ENCODE results near the gene NCKAP5. TPM values are rescaled to one million over a fixed set of nuclear protein-coding genes. Genes with fewer than 3 reads are reported as not detected.
A peak's percentile ranks its signal among the peaks of the same experiment; 100 is the strongest.
"Not testable (repeated sequence)": the region's sequence is repeated elsewhere in the genome, so short reads cannot be mapped to it uniquely, and the experiment has no call there.

Gene NCKAP5
- total RNA-seq, 1 experiment from 2014 or later = 0.07 TPM

DNA sequence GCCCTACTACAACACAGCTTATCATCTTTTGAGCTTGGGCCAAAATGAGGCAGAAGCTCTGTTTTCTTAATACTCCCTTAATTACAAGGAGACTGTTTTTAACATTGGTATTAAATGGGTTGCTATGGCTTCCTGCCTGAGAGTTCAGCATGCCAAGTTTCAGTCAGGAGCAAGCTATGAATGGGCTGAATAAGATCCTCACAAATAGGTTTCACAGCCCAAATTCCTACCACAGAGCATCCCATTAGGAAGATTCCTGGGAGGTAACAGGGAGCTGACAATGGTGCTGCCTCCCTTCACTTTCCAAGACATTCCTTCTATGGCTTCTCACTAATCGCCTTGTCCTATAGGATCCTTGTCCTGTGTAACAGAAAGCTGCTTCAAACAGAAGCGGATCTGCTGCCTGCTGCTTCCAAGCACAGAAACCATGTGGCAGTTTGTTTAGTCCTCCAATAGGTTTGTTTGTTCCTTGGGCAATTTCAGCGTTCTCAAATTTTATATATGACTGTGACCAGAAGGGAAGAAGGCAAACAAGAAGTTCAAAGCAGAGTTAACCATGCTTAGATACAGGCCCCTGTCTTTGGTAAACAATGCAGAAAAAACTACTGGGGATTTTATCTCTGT lies 70.9 kb downstream of the NCKAP5 start:
- no peak for DNase-seq (ENCODE audit: low spot score)

DNA sequence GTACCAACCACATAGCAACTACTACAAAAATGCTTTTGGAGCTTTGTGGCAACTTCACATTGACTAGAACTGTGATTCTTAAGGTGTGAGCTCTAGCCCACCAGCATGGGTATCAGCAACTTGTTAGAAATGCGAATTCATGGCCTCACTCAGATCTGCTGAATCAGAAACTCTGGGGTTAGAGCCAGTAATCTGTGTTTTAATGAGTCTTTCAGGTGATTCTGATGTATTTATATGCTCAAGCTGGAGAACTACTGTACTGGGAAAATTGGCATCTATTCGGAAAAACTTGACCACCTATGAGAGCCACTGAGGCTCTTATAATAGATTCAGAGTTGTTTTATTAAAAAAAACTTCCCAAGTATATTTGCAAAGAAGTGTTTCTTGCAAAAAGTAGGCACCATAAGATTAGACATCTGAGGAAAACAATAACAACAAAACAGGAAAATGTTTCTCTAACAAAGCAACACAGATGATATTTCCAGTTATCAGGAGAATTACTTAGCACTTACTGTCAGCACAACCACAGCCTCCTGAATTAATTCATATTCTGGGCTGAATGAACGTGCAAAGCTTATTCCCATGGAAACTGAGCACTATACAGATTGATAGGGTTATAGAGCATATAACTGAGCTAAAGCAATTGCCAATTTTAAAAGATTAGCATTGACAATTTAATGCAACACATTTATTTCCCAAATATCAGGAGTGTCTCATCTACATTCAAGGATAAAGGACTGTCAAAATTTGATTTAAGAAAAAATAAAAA lies 71.6 kb downstream of the NCKAP5 start:
- DNase-seq (ENCODE audit: low spot score) = no peak

DNA sequence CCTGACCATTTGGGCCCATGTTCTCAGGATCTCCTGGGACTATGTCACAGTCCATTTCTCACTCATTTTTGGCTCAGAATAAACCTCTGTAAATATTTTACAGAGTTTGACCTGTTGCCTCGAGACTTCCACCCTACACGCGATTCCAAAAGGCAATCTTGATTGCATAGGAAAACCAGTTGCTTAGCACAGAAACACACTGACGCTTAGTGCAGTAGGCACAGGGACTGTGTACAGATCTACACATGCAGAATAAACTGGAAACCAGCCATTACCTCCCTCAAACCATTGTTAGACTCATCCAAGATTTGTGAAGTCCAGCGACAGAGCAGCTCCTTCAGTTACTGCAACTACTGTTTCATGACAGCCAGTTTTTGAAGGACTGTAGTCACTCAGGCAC lies 73.0 kb downstream of the NCKAP5 start:
- no peak for DNase-seq (ENCODE audit: low spot score)

DNA sequence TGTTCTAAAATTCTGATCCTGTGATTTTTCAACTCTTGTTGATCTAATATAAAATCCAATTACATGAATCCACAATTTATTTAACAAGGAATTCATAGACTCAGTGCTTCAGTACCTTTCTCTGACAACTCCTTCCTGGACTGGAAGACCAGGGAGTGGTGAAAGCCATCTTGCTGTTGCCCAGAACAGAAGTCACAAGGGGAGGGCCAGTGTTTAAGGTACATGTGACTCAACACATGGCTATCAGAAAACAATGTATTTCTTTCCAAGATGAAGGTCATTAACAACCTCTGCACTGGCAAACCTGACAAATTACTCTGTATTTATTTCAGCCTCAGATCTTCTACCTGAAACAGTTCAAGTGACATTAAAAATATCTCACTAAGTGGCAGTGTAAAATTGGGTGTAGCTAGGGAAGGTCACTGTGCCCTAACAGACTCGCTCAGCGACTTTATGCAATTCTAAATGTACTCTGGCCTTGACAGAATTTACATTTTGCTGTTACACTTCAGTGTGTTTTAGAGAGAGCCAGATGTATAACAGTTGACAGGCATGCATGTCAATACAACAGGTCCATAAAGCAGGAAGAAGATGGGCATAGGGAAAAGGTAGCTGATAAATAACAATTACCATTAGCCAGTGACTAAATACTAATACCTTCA lies 75.4 kb downstream of the NCKAP5 start:
- DNase-seq (ENCODE audit: low spot score) = no peak

DNA sequence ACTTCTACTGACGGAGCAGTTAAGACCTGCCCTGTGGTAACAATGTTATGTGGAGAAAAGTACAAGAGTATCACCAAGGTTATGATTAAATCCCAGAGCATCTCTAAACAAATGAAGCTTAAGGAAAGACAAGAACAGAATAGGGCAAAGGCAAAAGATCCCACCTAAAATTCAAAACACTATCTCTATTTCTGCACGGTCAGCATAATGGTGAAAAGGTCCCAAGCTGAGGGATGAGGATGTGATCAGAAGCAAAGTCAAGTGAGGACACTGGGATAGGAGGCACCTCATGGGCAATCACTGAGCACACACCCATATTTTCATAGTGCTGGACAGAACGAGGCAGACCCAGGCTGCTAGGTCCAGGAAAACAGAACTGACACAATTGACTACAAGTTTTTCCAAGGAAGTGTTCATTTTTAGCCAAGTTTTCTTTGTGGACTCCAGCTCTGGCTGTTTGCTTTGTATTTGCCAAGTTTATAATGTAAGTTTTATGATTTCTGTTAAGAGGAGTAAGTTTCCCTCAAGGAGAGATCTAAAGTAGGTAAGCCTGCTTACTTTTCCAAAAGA lies 77.8 kb downstream of the NCKAP5 start:
- DNase-seq (ENCODE audit: low spot score) = no peak

GRCh38 chr2:133489641-133490410 lies 78.4 kb downstream of the NCKAP5 start:
- DNase-seq (ENCODE audit: low spot score) = no peak

- no peak for DNase-seq (ENCODE audit: low spot score)
These were observed 79.1 kb downstream of the NCKAP5 start for GRCh38 chr2:133489146-133489545.

GRCh38 chr2:133486771-133487191 lies 81.5 kb downstream of the NCKAP5 start:
- no peak for DNase-seq (ENCODE audit: low spot score)

DNA sequence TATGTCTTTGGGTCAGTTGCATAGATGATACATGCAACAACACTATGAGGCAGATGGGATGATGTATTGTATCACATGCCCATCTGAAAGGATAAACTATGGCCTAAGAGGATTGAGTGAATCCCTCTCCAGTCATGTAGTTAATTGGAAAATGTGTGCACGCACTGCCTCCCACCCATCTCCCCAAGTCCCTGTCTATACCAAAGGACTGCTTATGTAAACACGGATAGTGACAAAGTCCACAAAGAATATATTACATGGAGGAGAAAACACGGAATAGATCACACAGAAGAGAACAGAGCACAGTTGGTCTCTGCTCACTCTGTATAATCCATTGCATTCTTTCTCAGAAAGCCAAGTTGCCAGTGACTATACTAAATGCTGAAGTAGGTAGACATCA lies 82.4 kb downstream of the NCKAP5 start:
- DNase-seq (ENCODE audit: low spot score) = no peak

DNA sequence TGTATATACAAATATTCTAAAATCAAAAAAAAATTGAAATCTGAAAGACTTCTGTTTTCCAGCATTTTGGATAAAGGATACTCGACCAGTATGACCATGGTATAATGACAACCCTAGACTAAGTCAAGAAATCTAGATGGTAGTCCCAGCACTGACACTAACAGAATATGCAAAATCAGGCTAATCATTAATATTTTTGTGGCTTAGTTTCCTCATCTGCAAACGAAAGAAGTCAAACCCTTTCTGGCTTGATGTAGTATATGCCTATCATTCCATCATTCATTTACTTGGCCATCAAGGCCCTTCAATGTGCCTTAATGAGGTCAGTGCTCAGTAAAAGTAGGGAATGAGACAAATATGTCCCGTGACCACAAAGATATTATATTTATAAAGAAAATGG lies 83.5 kb downstream of the NCKAP5 start:
- no peak for DNase-seq (ENCODE audit: low spot score)

- no peak for DNase-seq (ENCODE audit: low spot score)
These were observed 84.2 kb downstream of the NCKAP5 start for GRCh38 chr2:133484106-133484505.

- no peak for DNase-seq (ENCODE audit: low spot score)
These were observed 85.1 kb downstream of the NCKAP5 start for GRCh38 chr2:133483181-133483580.

DNA sequence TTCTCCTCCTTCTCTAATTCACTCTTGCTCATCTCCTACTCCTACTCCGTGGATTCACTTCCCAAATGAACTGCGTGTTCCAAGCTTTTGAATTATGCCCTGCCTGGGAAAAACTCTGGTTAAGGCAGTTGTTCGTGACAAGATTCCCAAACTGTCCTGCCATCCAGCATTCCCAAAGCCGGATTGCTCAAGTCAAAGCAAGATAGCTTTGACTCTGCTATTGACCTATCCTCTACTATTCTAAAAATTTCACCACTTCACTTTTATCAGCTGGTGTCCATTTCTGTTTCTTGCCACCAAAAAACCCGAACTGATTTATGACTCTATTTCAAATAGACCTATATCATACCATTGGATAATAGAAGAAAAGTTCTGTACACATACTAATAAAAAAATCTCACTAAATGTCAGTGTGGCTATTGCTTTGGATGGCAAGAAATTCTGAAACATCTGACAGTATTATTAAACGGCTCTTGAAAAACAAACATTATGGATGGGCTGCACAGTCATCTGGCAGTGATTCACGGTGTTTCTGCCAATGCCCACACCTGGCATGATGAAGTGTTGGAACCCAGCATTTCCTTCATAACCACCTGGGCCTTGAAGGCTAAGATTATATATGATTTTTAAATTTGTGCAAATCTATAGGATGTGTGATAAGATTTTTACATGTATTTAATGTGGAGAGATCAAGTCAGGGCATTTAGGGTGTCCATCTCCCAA lies 87.4 kb downstream of the NCKAP5 start:
- no peak for DNase-seq (ENCODE audit: low spot score)

DNA sequence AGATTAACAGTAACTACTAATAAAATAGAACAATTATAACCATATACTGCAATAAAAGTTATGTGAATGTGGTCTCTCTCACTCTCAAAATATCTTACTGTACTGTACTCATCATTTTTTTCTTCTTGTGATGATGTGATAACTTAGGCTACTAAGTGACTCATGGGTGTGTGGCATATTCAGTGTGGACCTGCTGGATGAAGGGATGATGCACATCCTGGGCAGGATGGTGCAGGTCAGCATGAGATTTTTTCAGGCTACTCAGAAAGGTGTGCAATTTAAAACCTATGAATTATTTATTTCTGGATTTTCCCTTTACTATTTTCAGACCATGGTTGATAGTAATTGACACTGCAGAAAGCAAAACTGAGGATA lies 90.7 kb downstream of the NCKAP5 start:
- peak; percentile 34 for DNase-seq (ENCODE audit: low spot score)

GRCh38 chr2:133476931-133477615 lies 91.2 kb downstream of the NCKAP5 start:
- no peak for DNase-seq (ENCODE audit: low spot score)

DNA sequence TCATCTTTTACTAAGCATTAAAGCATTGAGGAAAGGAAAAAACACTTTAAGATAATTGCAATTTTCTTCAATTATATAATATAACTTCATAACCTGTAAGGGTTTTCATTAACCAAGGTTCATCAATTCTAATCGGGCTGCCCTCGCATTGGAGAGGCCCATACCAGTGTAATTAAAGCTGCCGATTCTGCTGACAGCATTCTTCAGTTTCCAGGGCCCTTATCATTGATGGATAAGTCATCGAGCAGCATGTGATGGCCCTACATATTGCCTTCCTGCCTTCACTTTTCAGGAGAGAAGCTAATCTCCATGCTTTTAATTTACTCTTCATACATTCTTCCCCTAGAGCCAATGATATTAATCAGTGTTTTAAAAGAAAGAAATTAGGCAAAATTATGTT lies 92.0 kb downstream of the NCKAP5 start:
- no peak for DNase-seq (ENCODE audit: low spot score)

GRCh38 chr2:133475610-133476009 lies 92.7 kb downstream of the NCKAP5 start:
- DNase-seq (ENCODE audit: low spot score) = no peak

GRCh38 chr2:133470446-133470845 lies 97.8 kb downstream of the NCKAP5 start:
- DNase-seq (ENCODE audit: low spot score) = not testable (repeated sequence)

DNA sequence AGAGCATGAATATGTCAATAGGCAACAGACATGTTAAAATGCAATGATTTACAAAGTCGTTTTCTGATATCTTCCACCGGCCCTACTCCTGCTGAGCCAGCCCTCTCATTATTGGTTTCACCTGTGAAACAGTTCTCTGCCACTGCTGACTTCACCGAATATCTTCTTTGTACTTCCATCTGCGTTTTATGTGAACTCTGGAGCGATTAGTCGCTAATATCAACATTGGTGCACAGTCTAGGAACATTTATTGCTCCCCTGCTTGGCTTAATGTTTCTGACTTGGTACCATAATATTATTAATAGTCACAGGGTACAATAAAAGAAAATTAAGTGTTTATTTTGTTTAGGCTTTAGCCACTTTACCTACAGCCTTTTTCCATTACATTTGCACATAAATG lies 105.5 kb downstream of the NCKAP5 start:
- no peak for DNase-seq (ENCODE audit: low spot score)

DNA sequence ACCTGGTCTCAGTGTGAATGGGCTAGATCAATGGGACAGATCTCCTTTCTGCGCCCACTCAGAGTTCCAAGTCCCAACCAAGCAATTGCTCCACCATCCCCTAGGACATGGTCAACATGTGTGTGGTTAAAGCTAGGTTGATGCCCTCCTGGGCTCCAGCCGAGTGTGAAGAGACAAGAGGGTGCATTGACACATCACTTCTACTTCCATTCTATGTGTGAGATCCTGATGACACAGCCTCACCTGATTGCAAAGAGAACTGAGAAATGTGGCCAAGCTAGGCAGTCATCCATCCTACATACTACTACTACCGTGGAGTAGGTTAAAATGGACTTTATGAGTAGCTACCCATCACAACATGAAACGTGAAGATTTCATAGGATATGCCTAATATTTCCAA lies 106.8 kb downstream of the NCKAP5 start:
- DNase-seq (ENCODE audit: low spot score) = no peak

GRCh38 chr2:133459590-133459989 lies 108.7 kb downstream of the NCKAP5 start:
- DNase-seq (ENCODE audit: low spot score) = no peak

Measured in A172 (cell line).